ENCODE results near the gene SPTB.

The SPTB gene

DNA sequence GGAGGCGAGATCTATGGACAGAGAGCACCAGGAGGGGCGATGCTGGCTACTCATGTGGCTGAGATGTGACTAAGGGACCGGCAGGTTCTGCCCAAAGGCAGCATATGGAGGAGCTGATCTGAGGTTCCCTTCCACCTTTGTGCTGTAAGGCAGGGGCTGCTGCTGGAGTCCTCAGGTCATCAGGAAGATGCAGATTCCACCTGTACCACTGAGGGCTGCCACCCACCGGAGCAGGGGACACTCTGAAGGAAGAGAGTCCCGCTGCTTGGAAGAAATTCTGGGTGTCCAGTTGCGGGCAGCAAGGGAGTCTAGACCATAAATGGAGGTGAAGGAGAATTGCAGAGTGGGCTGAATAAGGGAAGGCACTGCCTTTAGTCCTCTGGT is 120.2 kb downstream of the SPTB start:
- TF ChIP-seq, protein P1, sequence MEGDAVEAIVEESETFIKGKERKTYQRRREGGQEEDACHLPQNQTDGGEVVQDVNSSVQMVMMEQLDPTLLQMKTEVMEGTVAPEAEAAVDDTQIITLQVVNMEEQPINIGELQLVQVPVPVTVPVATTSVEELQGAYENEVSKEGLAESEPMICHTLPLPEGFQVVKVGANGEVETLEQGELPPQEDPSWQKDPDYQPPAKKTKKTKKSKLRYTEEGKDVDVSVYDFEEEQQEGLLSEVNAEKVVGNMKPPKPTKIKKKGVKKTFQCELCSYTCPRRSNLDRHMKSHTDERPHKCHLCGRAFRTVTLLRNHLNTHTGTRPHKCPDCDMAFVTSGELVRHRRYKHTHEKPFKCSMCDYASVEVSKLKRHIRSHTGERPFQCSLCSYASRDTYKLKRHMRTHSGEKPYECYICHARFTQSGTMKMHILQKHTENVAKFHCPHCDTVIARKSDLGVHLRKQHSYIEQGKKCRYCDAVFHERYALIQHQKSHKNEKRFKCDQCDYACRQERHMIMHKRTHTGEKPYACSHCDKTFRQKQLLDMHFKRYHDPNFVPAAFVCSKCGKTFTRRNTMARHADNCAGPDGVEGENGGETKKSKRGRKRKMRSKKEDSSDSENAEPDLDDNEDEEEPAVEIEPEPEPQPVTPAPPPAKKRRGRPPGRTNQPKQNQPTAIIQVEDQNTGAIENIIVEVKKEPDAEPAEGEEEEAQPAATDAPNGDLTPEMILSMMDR (conservative IDR thresholded peaks at IDR 0.05): no peak
- no peak overlapping the region for H3K27ac ChIP-seq

DNA sequence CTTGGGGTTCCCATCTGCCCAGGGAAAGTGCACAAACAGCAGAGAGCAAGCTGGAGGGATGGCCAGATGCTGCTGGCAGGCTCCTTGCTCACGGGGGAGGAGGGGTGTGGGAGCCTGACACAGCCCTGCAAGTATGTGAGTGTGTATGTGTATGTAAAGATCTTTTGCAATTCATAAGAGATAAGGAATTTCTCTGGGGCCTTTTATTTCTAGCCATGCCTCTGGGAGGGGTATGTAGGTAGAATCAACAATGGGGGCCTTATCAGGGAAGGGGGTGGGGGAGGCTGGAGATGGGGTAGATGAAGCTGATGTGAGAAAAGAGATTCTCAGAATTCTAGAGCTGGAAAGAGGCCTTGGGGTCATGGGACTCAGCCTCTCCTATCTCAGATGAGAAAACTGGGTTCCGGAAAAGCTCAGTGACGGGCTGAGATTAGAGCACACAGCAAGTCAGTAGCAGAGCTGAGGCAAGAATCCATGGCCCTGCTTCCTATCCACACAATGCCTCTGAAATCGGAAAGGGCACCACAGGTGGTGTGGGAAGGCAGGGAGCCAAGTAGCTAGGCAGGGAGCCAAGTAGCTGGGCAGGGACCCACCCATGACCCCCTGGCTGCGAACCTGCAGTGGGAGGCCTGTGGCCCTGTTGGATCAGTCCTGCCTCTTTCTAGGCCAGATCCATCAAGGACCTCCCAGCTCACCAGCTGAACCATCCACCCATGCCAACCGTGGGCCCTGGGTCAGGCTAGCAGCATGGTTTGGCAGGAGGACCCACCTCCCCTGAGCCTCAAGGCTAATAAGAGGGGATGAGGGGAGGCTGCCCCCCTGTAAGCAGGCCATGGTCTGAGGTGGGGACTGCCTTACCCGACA is 120.8 kb downstream of the SPTB start:
- H3K27ac ChIP-seq: no peak overlapping the region
- TF ChIP-seq, protein P1 (conservative IDR thresholded peaks at IDR 0.05): no peak

DNA sequence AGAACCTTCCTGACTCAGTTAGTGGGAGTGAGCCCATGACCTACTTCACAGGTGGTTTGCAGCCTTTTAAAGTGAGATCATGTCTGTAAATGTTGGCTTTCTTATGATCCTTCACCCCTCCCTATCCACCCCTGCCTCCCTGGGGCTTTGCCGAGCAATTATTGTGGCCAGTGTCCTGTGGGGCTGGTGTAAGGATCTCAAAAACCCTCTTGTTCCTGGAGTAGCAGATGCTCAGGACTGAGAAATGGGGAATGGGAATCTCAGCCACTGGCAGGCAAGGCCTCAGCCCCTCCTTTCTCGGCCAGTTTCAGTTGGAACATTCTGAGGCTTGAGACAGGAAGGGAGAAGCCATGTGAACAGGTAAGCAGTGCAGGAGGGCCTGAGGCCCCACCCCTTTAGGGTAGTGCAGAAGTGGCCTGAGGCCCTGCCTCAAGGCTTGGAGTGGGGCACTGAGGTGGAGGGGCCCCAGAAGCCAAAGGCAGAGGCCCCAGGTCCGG is 121.6 kb downstream of the SPTB start:
- H3K27ac ChIP-seq: no peak overlapping the region
- TF ChIP-seq, protein P1 (conservative IDR thresholded peaks at IDR 0.05): no peak

DNA sequence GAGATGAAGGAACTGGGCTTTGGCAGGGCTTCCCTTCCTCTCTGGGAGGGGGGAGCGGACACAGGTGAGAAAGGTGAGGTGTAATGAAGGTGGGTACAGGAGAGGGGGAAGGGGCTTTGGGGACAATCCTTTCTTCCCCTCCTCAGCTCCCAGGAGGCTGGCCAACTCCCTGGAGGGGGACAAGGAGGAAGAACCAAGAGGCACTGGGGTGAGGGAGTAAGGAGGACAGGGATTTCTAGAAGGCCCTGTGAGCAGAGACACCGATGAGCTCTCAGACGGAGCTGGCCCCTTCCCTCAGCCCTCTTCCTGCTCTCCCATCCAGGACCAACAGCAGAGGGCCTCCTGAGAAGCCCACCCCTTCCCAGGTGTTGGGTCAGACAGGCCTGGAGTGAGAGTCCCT is 122.1 kb downstream of the SPTB start:
- TF ChIP-seq, protein P1 (conservative IDR thresholded peaks at IDR 0.05): no peak
- H3K27ac ChIP-seq: no peak overlapping the region

DNA sequence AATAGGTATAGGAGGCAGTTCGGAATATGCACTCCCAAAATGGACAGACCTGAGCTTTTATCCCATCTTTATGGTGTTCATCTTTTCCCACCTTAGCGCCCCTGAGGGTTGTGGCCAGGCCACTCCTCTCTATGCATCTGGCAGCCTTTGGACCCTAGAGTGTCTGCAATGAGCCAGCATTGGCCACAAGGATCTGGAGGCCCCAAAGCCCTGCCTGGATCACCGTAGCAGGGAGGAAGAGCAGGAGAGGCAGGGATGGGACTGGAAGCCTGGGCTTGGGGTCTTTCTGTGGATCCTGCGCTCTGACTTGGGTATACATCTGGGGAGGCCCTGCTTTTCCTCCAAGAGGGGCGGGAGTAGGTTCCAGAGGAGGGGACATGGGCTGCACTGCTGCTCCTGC is 123.0 kb downstream of the SPTB start:
- TF ChIP-seq, protein P1 (conservative IDR thresholded peaks at IDR 0.05): no peak
- no peak overlapping the region for H3K27ac ChIP-seq

DNA sequence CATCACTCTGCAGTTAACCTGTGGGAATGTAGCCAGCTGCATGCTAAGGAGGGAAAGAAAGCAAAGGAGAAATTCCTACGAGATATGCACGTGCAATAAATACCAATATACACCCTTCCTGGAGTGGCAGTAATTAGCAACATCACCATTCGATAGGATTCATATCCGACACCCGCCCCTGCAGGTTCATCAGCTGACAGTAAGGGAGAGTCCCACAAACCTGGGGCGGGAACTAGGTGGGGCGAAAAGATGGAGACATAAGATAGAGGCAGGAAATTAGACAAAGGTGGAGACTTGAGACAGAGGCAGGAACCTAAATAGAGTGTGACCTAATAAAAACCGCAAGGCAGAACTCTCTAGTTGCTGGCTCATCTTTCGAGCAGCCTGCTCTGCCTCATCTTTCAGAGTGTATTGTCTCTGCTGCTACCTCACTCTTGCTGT is 123.9 kb downstream of the SPTB start:
- TF ChIP-seq, protein P1 (conservative IDR thresholded peaks at IDR 0.05): no peak
- no peak overlapping the region for H3K27ac ChIP-seq

DNA sequence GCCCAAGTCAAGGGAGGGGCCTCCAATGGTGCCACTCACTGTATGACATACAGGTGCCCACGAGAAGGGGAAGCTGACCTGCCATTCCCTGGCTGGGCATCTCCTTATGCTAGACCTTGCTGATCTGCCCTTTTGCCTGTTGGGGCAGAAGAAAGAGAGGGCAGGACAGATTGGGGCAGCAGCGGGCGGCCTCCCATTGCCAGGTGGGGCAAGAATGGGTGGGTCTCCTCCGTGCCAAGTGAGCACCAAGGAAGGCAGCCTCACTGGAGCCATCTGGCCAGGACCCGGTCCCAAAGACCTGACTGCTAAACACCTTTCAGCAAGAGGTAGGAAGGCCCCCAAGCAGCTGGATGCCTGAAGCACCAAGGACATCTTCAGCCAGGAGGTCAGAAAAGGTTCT is 125.0 kb downstream of the SPTB start:
- TF ChIP-seq, protein P1 (conservative IDR thresholded peaks at IDR 0.05): no peak
- no peak overlapping the region for H3K27ac ChIP-seq
